Keratinocyte (primary cell): Measurements from ENCODE around the gene RAB3B. TPM values are rescaled to one million over a fixed set of nuclear protein-coding genes. Genes with fewer than 3 reads are reported as not detected.
"Not testable (repeated sequence)": the region's sequence is repeated elsewhere in the genome, so short reads cannot be mapped to it uniquely, and the experiment has no call there.

ENCODE experiments used
- DNase-seq: peaks from one replicate; pipeline ENCODE4 v3.0.0-alpha.2; 2011; ENCODE audit warnings: low read depth, missing footprints, low spot score
- FAIRE-seq: peaks from 2 replicates; lab custom pipeline; 2011; peaks lifted over from hg19 to GRCh38; lab: Jason Lieb, UNC
- H2AFZ ChIP-seq: 2 replicates; pipeline ENCODE4 v1.6.0; 2012; ENCODE audit warnings: low read length, control low read depth, inconsistent platforms; ENCODE audit not compliant: control insufficient read depth
- H3K27ac ChIP-seq: 2 replicates; pipeline ENCODE4 v1.5.1; 2011; ENCODE audit warnings: low read length; ENCODE audit not compliant: control insufficient read depth, insufficient read depth
- H3K27me3 ChIP-seq: 3 replicates; pipeline ENCODE4 v1.6.0; 2011; ENCODE audit warnings: low read length; ENCODE audit not compliant: control insufficient read depth, insufficient read depth; ENCODE audit errors: extremely low read depth
- H3K36me3 ChIP-seq, 2 experiments: 2 replicates in 1 of 2; 3 replicates in 1 of 2; pipeline ENCODE4 v1.5.1; 2011; ENCODE audit warnings: low read length in 2 of 2, mild to moderate bottlenecking in 1 of 2; ENCODE audit not compliant: control insufficient read depth in 2 of 2, insufficient read depth in 2 of 2; ENCODE audit errors: extremely low read depth in 1 of 2
- H3K4me1 ChIP-seq: 3 replicates; pipeline ENCODE4 v1.5.1; 2011; ENCODE audit warnings: low read length; ENCODE audit not compliant: control insufficient read depth, insufficient read depth; ENCODE audit errors: extremely low read depth
- H3K4me2 ChIP-seq: 3 replicates; pipeline ENCODE4 v1.6.0; 2011; ENCODE audit warnings: low read depth, low read length; ENCODE audit not compliant: control insufficient read depth, insufficient read depth; ENCODE audit errors: extremely low read depth
- H3K4me3 ChIP-seq, 3 experiments: fragments of 200-600 bp in 1 of 3; sonication (generic) in 1 of 3; 2 replicates in 2 of 3; 3 replicates in 1 of 3; pipeline ENCODE4 v1.5.1; 2011 to 2016; ENCODE audit warnings: low read length in 3 of 3, mild to moderate bottlenecking in 3 of 3, control low read depth in 2 of 3, inconsistent platforms in 1 of 3, low read depth in 1 of 3, mixed read lengths in 1 of 3, mixed run types in 1 of 3, moderate library complexity in 1 of 3; ENCODE audit not compliant: control insufficient read depth in 2 of 3, insufficient read depth in 2 of 3; ENCODE audit errors: extremely low read depth in 1 of 3
- H3K79me2 ChIP-seq: 2 replicates; pipeline ENCODE4 v1.6.0; 2012; ENCODE audit warnings: low read length; ENCODE audit not compliant: control insufficient read depth, insufficient read depth
- H3K9ac ChIP-seq: 3 replicates; pipeline ENCODE4 v1.6.0; 2011; ENCODE audit warnings: low read length; ENCODE audit not compliant: control insufficient read depth, insufficient read depth; ENCODE audit errors: extremely low read depth
- H3K9me1 ChIP-seq: 3 replicates; pipeline ENCODE4 v1.6.0; 2011; ENCODE audit warnings: low read length; ENCODE audit not compliant: control insufficient read depth, insufficient read depth; ENCODE audit errors: extremely low read depth
- H3K9me3 ChIP-seq: 2 replicates; pipeline ENCODE4 v1.5.1; 2012; ENCODE audit warnings: low read depth, low read length; ENCODE audit not compliant: control insufficient read depth
- H4K20me1 ChIP-seq: 3 replicates; pipeline ENCODE4 v1.6.0; 2011; ENCODE audit warnings: low read length; ENCODE audit not compliant: control insufficient read depth, insufficient read depth; ENCODE audit errors: extremely low read depth
- EZH2 ChIP-seq: IDR thresholded peaks from one replicate; pipeline ENCODE4 v1.6.1; 2012; ENCODE audit warnings: inconsistent platforms, mild to moderate bottlenecking, low read length, moderate library complexity
- dilution Hi-C: fragments of 300-500 bp; cut with MboI; formaldehyde crosslinking; loops from one replicate; pipeline ENCODE4 v1.7.0; 2020; ENCODE audit warnings: low sequenced_read_pairs; ENCODE audit not compliant: extremely low pct_ligation_motif_present
- polyA plus RNA-seq, 5 experiments: library from polyadenylated mRNA; depleted of rRNA in 3 of 5; stranded (reverse) in 3 of 5; stranded (forward) in 1 of 5; unstranded in 1 of 5; fragments of >200 nt; gene quantifications; 1 replicate in 1 of 5; 2 replicates in 3 of 5; 3 replicates in 1 of 5; pipeline versions ENCODE4 v1.2.1 to v1.2.3, GENCODE V29; 2011 to 2012; ENCODE audit warnings: missing spikeins in 2 of 5, low read depth in 1 of 5, low replicate concordance in 1 of 5
- TF ChIP-seq, protein P1 (sequence below), 3 experiments: IDR thresholded peaks in 1 of 3; conservative IDR thresholded peaks in 1 of 3; optimal IDR thresholded peaks in 1 of 3; 2 replicates in 2 of 3; 3 replicates in 1 of 3; pipeline versions ENCODE3 to v1.5.1; 2011; ENCODE audit warnings: low read length in 3 of 3, mild to moderate bottlenecking in 3 of 3, moderate library complexity in 2 of 3, control low read depth in 1 of 3, inconsistent platforms in 1 of 3; ENCODE audit not compliant: insufficient read depth in 2 of 3; ENCODE audit errors: extremely low read depth in 1 of 3

Gene RAB3B
- polyA plus RNA-seq, 1 donor (not counting 4 experiments of a cell fraction or from before 2014, with no cell fraction given) = 2.6 TPM

- FAIRE-seq (peak; percentile 67), DNase-seq (peak; percentile 54)
- Histone ChIP-seq H3K9me3 (no peaks in the 10 kb centered on the region), H3K36me3 (no peaks in the 10 kb centered on the region), H3K4me3 (peak overlapping the region in 1 of 3 experiments; percentile 32), H3K4me1 (peaks cover 34% of the 10 kb centered on the region), H3K79me2 (no peaks in the 10 kb centered on the region), H3K9me1 (no peaks in the 10 kb centered on the region), H4K20me1 (no peaks in the 10 kb centered on the region), H2AFZ (no peak overlapping the region), H3K9ac (peak overlapping the region; percentile 48), H3K27ac (peak overlapping the region; percentile 85), H3K27me3 (no peaks in the 10 kb centered on the region), H3K4me2 (peak overlapping the region; percentile 63)
- no peak for TF ChIP-seq EZH2
- TF ChIP-seq, protein P1, sequence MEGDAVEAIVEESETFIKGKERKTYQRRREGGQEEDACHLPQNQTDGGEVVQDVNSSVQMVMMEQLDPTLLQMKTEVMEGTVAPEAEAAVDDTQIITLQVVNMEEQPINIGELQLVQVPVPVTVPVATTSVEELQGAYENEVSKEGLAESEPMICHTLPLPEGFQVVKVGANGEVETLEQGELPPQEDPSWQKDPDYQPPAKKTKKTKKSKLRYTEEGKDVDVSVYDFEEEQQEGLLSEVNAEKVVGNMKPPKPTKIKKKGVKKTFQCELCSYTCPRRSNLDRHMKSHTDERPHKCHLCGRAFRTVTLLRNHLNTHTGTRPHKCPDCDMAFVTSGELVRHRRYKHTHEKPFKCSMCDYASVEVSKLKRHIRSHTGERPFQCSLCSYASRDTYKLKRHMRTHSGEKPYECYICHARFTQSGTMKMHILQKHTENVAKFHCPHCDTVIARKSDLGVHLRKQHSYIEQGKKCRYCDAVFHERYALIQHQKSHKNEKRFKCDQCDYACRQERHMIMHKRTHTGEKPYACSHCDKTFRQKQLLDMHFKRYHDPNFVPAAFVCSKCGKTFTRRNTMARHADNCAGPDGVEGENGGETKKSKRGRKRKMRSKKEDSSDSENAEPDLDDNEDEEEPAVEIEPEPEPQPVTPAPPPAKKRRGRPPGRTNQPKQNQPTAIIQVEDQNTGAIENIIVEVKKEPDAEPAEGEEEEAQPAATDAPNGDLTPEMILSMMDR (optimal IDR thresholded peaks at IDR 0.05 in 1 of 3, IDR thresholded peaks at IDR 0.05 in 1 of 3, conservative IDR thresholded peaks at IDR 0.05 in 1 of 3; ENCODE audit: extremely low read depth in 1 of 3, insufficient read depth in 2 of 3, low read length in 3 of 3) = no peak
- dilution Hi-C loops = no loop called here
These were observed 92.8 kb downstream of the RAB3B start for GRCh38 chr1:51897699-51898031.

- not testable (repeated sequence) for H3K79me2 ChIP-seq
These were observed 95.8 kb downstream of the RAB3B start for GRCh38 chr1:51894748-51895147.

More at GRCh38 chr1:51894748-51895147, 95.8 kb downstream of the RAB3B start:
- H3K27me3 ChIP-seq, dilution Hi-C loops, H4K20me1 ChIP-seq, H3K9me1 ChIP-seq, H3K9ac ChIP-seq, H3K27ac ChIP-seq, H3K4me3 ChIP-seq, H3K9me3 ChIP-seq, H3K4me2 ChIP-seq, H2AFZ ChIP-seq, FAIRE-seq, DNase-seq, H3K36me3 ChIP-seq: not testable (repeated sequence)
- peaks cover 34% of the 10 kb centered on the region for H3K4me1 ChIP-seq
